SJSA1 (cell line): Measurements from ENCODE around the gene TBXT. TPM values are rescaled to one million over a fixed set of nuclear protein-coding genes. Genes with fewer than 3 reads are reported as not detected.

Experiments
- DNase-seq, 2 experiments: peaks; one replicate each; pipeline ENCODE4 v3.0.0-alpha.2; 2015 to 2020; ENCODE audit warnings: low spot score in 2 of 2, low read depth in 1 of 2
- H3K27ac ChIP-seq: fragments of 250-450 bp; sonication (Bioruptor Pico); 2 replicates; pipeline ENCODE4 v1.5.1; 2020; ENCODE audit warnings: mild to moderate bottlenecking, moderate library complexity
- H3K27me3 ChIP-seq: fragments of 250-450 bp; sonication (Bioruptor Pico); replicated peaks from 2 replicates; pipeline ENCODE4 v1.5.1; 2020; ENCODE audit warnings: mild to moderate bottlenecking, moderate library complexity
- H3K36me3 ChIP-seq: fragments of 250-450 bp; sonication (Bioruptor Pico); 2 replicates; pipeline ENCODE4 v1.5.1; 2020; ENCODE audit warnings: mild to moderate bottlenecking
- H3K4me1 ChIP-seq: fragments of 250-450 bp; sonication (Bioruptor Pico); replicated peaks from 2 replicates; pipeline ENCODE4 v1.6.1; 2021; ENCODE audit warnings: mild to moderate bottlenecking
- H3K4me3 ChIP-seq: fragments of 250-450 bp; sonication (Bioruptor Pico); 2 replicates; pipeline ENCODE4 v1.5.1; 2020; ENCODE audit warnings: mild to moderate bottlenecking
- H3K9me3 ChIP-seq: fragments of 250-450 bp; sonication (Bioruptor Pico); replicated peaks from 2 replicates; pipeline ENCODE4 v1.5.1; 2020; ENCODE audit warnings: mild to moderate bottlenecking
- total RNA-seq: library from RNA; depleted of rRNA; stranded (reverse); fragments of >200 nt; shearing (Covaris generic); gene quantifications from 2 replicates; pipeline ENCODE4 v1.2.3, GENCODE V29; 2014; rRNA removed

Gene TBXT, protein sequence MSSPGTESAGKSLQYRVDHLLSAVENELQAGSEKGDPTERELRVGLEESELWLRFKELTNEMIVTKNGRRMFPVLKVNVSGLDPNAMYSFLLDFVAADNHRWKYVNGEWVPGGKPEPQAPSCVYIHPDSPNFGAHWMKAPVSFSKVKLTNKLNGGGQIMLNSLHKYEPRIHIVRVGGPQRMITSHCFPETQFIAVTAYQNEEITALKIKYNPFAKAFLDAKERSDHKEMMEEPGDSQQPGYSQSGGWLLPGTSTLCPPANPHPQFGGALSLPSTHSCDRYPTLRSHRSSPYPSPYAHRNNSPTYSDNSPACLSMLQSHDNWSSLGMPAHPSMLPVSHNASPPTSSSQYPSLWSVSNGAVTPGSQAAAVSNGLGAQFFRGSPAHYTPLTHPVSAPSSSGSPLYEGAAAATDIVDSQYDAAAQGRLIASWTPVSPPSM
- not detected in 2 replicates for total RNA-seq

DNA sequence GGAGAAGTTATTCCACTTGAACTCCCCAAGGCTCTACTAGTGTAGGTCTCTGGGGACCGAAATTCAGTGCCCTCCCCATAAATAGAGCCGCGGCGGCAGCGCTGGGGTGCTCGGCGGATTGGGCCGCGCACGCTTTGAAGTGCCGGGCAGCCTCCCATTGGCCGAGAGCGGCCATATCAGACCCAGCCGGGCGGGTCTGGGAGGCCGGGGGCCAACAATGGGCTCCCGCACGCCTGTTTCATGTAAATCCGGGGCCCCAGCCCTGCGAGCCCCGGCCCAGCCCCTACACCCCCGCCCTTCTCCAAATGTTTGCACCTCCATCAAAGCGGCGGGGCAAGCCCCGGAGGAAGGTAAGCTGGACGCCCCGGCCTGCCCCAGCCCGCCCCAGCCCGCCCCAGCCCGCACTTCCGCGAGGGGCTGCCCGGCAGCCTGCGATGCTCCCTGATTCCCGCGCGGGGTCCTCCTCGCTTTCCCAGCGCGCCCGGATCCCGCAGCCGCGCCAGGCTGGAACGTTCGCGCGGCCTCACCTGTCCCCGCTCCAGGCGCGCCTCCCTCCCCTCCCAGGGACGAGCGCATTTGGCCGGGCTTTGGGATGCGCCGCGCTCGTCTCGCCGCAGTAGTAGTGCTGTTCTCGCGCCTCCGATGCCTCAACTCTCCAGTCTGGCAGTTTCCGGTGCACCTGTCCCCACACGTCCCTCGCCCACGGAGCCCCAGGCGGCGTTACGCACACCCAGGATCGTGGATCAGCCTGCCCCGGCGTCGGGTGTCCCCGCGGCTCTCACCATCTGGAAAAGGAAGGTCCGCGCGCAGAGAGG is at the start of gene TBXT:
Gene TBXT, minus strand, starts transcription at position 51 of the 815 bp plus-strand sequence. CDS start 260 bp downstream, outside the sequence.
- no peak for DNase-seq
- H3K4me3 ChIP-seq = no peak within 1 kb of the TSS
- peaks cover 74% of the 10 kb centered on the region for H3K27me3 ChIP-seq
- H3K27ac ChIP-seq = no peak within 1 kb of the TSS
- H3K9me3 ChIP-seq = no peaks in the 10 kb centered on the region
- H3K4me1 ChIP-seq = peaks cover 8% of the 10 kb centered on the region
- H3K36me3 ChIP-seq = no peaks in the 10 kb centered on the region

DNA sequence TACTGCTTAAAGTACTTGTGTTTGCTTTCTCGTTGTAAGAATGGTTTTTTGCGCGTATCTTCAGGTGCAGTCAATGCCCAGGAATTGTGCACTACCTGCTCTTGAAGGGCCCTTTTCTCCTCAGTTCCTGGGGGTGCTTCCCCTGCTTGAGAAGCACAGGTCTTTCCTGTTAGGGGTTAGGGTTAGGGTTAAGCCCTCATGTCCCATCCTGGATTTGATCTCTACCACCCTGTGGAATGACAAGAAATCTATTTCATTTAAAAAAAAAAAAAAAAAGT is 39.6 kb upstream of the TBXT start:
- no peak for DNase-seq
- H3K4me3 ChIP-seq = no peak overlapping the region
- no peak overlapping the region for H3K27ac ChIP-seq
- no peaks in the 10 kb centered on the region for H3K27me3 ChIP-seq
- H3K4me1 ChIP-seq = no peaks in the 10 kb centered on the region
- H3K36me3 ChIP-seq = no peaks in the 10 kb centered on the region
- H3K9me3 ChIP-seq = no peaks in the 10 kb centered on the region

DNA sequence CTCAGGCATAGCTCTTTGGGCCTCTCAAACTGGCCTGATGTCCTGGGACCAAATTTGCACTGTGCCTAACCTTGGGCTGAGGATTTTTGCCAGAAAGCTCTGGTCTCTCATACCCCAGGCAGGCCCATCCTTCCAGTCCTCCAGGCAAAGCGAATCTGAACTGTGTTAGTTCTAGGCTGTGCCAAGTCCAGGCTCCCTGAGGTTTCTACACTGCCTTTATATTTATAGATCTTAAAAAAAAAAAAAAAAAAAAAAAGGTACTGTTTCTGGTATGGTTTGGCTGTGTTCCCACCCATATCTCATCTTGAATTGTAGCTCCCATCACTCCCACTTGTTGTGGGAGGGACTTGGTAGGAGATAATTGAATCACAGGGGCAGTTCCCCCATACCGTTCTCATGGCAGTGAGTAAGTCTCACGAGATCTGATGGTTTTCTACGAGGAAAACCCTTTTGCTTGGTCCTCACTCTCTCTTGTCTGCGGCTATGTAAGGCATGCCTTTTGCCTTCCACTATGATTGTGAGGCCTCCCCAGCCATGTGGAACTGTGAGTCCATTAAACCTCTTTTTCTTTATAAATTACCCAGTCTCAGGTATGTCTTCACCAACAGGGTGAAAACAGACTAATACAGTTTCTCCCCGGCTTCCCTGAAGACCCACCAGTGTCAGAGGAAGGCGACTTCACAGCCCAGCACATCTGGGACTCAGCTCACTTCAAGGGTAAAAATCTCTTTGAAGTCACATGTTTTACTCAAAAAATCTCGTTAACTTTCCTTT is 39.0 kb upstream of the TBXT start:
- no peak overlapping the region for H3K4me3 ChIP-seq
- H3K9me3 ChIP-seq = no peaks in the 10 kb centered on the region
- H3K36me3 ChIP-seq = no peaks in the 10 kb centered on the region
- DNase-seq = no peak
- no peaks in the 10 kb centered on the region for H3K4me1 ChIP-seq
- no peak overlapping the region for H3K27ac ChIP-seq
- H3K27me3 ChIP-seq = no peaks in the 10 kb centered on the region

DNA sequence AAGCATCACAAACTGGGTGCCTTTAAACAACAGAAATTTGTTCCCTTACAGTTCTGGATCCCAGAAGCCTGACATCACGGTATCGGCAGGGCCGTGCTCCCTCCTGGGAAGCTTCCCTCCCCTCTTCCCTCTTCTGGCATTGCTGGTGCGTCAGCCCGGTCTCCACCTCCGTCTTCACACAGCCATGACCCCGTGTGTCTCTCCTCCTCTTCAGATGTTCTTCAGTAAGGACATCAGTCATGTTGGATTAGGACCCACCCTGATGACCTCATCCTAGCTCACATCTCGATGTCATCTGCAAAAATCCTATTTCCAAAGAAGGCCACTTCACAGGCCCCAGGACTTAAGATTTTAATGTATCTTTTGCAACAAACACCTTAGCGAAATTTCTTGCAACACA is 38.4 kb upstream of the TBXT start:
- H3K9me3 ChIP-seq = no peaks in the 10 kb centered on the region
- DNase-seq = no peak
- no peaks in the 10 kb centered on the region for H3K4me1 ChIP-seq
- no peak overlapping the region for H3K27ac ChIP-seq
- H3K27me3 ChIP-seq = no peaks in the 10 kb centered on the region
- no peak overlapping the region for H3K4me3 ChIP-seq
- H3K36me3 ChIP-seq = no peaks in the 10 kb centered on the region

DNA sequence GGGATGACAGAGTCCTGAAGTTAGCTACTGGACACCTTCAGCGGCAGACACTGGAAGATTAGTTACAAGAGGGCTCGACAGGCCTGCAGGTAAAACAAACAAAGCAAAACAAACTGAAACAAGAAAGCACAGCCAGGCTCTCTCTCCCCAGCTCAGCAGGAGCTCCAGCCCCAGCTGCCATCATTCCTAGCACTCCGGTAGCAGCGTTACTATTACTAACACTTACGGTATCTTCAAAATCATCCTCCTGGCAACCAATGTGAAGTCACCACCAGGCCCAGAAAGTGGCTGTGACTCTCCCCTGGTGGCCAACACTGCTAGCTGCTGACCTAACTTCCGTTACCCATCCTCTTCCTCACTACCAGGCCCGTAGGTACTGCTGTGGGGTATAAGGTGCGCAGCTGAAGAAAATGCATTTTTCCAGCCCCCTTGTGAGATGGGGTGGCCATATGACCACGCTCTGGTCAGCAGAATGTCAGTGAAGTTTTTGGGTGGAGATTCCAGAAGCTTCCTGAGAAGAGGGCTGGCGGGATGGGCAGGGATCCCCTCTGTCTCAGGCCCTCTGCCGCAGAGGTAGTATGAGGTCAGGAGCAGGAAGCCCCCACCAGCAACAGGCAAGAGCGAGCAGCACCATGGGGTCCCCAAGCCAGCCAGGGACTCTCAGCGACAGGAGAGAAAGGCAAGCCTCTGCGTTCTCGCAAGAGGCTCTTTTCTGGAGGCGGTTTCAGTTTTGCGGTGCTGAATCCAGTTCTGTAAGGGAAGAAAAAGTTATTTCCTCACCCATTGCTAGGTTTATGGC is 37.4 kb upstream of the TBXT start:
- no peak overlapping the region for H3K27ac ChIP-seq
- DNase-seq = no peak

DNA sequence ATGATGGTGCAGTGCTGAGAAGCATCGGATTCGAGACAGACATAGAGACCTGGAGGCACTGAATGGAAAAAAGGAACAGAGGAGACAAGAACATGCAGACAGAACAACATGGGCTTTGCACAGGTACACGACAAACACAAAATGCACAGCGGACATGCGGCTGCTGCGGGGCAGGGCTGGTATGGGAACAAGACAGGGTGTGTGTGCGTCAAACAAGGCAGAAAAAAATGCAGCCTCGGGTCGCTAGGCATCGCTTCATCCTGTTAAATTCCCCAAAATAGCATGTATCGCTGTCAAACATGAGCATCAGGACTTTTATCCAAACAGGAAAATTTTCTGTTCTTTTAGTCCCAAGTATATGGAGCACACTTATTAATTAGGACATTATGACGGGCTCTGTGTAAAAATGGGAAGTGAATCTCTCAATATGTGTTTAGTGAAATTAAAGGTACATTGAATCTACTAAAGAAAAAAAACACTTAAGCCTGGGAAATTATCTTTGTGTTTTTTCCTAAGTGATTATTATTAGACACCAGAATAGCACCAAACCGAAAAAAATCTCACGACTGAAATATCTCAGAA is 36.1 kb upstream of the TBXT start:
- Histone ChIP-seq H3K27ac (no peak overlapping the region), H3K4me1 (no peaks in the 10 kb centered on the region), H3K4me3 (no peak overlapping the region), H3K27me3 (no peaks in the 10 kb centered on the region), H3K9me3 (no peaks in the 10 kb centered on the region), H3K36me3 (no peaks in the 10 kb centered on the region)
- DNase-seq = no peak

More for the DNA sequence above, 37.4 kb upstream of the TBXT start:
- no peak overlapping the region for H3K4me3 ChIP-seq
- no peaks in the 10 kb centered on the region for H3K36me3 ChIP-seq
- no peaks in the 10 kb centered on the region for H3K9me3 ChIP-seq
- no peaks in the 10 kb centered on the region for H3K4me1 ChIP-seq
- H3K27me3 ChIP-seq = no peaks in the 10 kb centered on the region

DNA sequence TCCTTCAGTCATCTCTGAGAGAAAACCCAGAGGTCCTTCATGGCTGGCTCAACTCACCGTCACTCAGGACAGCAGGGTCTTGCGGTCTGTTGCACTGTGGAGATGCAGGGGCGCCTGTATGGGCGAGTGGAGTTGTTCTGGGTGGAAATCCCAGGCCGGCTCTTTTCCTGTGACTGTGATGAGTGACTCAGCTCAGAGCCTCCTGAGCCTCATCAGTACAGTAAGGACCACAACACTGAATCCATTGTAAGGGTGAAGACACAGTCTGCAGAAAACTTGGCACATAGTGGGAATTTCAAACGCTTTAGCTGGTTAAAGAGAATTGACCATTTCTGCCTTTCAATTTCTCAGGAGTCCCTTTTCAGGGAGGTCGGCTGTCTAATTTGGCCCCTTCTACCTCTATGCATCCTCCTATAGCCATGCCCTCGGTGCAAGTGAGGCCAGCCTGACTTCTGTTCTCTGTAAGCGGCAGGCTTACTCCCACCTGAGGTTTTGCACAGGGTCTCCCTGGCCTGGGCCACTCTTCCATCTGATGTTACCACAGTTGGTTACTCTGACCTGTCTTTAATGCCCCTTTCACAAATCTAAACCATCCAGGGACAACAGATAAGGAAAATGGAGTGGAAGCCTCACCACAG is 35.5 kb upstream of the TBXT start:
- no peak for DNase-seq
- H3K4me3 ChIP-seq = no peak overlapping the region
- H3K36me3 ChIP-seq = no peaks in the 10 kb centered on the region
- H3K27me3 ChIP-seq = no peaks in the 10 kb centered on the region
- no peak overlapping the region for H3K27ac ChIP-seq
- H3K4me1 ChIP-seq = no peaks in the 10 kb centered on the region
- H3K9me3 ChIP-seq = no peaks in the 10 kb centered on the region

DNA sequence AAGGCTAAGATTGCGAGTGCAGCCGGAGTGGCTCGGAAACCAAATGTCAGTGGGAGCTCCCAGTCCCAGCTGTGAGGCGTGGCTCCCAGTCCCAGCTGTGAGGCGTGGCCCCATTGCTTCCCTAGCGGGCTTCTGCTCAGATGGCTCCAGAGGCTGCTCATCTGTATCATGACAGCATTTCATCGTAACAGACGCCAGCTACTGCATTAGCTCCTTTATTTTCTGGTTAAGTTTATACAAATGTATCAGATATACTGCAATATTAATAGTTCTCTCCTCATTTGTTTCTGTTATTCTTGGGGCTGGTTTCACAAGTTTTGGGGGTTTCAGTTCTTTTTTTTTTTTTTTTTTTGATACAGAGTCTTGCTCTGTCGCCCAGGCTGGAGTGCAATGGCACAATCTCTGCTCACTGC is 34.7 kb upstream of the TBXT start:
- Histone ChIP-seq H3K4me1 (no peaks in the 10 kb centered on the region), H3K9me3 (no peaks in the 10 kb centered on the region), H3K4me3 (no peak overlapping the region), H3K36me3 (no peaks in the 10 kb centered on the region), H3K27ac (no peak overlapping the region), H3K27me3 (0 out of 2 replicates have a peak, but pooled peaks cover under 1% of the 10 kb centered on the region)
- DNase-seq = no peak

DNA sequence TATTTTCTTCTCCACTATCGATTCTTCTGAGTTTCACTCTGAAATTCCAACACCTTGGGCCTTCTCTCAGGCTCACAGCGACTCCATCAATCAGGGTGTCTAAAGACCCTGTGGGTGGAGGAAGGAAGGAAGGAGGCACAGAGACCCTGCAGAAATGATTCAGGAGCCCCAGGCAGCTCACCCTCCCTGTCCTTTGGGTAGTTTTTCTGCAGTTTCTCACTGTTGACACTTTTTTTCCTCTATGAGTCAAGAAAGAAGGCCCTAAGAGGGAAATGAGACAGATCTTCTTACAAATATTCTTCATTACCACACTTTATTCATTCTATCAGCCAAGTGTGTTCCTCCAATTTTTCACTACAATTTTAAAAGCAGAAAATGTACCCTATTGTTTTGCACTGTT is 34.2 kb upstream of the TBXT start:
- H3K27ac ChIP-seq = no peak overlapping the region
- H3K4me1 ChIP-seq = no peaks in the 10 kb centered on the region
- H3K27me3 ChIP-seq = 0 out of 2 replicates have a peak, but pooled peaks cover 3% of the 10 kb centered on the region
- H3K36me3 ChIP-seq = no peaks in the 10 kb centered on the region
- no peaks in the 10 kb centered on the region for H3K9me3 ChIP-seq
- DNase-seq = no peak
- H3K4me3 ChIP-seq = no peak overlapping the region

DNA sequence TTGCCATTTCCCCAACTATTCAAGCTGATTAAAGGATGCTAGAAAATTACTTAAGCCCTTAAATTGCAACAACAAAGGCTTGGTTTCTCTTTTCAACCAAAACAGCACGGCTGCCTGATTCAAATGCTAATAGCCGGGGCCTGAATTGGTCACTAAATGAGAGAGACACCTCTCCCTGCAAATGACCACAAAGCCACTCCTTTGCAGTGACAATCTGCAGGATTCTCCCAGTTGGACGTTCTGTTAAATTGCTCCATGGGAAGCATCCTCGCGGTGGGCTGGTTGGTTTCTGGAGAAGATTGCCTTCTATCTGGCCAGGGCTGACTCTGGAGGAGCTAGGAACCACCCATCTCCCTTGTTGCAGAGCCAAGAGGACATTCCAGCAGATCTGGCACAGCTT is 29.7 kb upstream of the TBXT start:
- no peak overlapping the region for H3K4me3 ChIP-seq
- DNase-seq = no peak
- H3K4me1 ChIP-seq = no peaks in the 10 kb centered on the region

DNA sequence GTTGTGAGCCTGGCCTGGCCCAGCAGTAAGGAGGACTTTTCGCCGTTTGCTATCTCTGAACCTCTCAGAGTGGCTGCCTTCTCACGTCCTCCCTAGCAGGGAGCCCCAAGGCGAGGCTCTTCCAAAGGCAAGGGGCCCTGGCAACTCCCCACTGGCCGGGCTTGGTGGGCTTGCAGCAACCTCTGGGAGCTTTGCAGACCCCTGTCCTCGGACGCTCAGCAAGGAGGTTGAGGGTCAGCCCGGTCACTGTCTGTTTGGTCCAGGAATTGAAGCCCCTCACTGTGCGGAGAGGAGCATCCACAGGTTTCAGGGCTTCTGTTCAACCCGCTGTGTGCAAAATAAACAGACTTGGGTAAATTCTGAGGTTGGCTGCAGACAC is 28.2 kb upstream of the TBXT start:
- no peak overlapping the region for H3K4me3 ChIP-seq
- H3K27ac ChIP-seq = no peak overlapping the region
- 0 out of 2 replicates have a peak, but pooled peaks cover 6% of the 10 kb centered on the region for H3K27me3 ChIP-seq
- H3K36me3 ChIP-seq = no peaks in the 10 kb centered on the region
- no peak for DNase-seq
- H3K4me1 ChIP-seq = no peaks in the 10 kb centered on the region
- H3K9me3 ChIP-seq = no peaks in the 10 kb centered on the region

More for the DNA sequence above, 29.7 kb upstream of the TBXT start:
- Histone ChIP-seq H3K27ac (no peak overlapping the region), H3K36me3 (no peaks in the 10 kb centered on the region), H3K27me3 (0 out of 2 replicates have a peak, but pooled peaks cover 6% of the 10 kb centered on the region), H3K9me3 (no peaks in the 10 kb centered on the region)

DNA sequence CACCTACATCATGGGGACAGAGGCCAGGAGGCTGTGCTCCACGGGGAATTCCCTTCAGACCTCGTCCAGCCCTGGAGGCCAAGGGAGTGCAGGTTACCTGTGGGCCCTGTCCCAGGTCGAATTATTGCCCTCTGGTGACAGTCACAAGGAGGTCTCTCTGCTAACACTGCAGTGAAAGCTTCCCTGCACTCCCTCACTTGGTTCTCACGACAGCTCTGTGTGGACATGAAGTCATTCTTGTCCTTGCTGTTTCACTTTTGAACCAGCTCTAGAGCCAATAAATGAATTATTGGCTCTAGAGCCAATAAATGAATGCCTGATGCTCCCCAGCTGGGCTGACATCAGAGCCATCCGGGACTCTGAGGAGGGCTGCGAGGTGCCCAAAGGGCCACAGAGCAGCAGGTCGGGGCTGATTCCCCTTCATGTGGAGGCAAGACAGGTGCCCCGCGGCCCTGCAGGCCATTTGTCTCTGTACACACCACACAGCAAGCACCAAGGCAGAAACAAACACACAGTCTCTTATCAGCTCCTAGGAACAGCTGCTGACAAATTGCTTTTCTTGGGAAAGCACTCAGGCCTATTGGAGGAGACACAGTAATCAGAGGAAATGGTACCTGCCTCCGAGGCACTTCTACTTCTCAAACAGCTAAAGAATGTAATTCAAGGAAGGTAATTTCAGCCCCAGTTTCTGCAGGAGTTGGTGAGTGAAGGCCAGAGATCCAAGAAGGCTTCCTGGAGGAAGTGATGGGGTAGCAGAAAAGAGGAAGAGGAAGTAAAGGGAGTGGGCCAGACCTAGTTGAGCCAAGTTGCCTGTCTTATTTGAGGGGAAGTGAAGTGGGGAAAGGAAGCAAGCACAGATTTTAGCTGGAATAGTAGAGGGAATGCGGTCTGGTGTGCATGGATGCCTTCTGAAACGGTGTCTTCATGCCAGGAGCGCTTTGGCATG is 27.5 kb upstream of the TBXT start:
- H3K27ac ChIP-seq = no peak overlapping the region
- H3K36me3 ChIP-seq = no peaks in the 10 kb centered on the region
- no peak for DNase-seq
- H3K4me3 ChIP-seq = no peak overlapping the region
- no peaks in the 10 kb centered on the region for H3K9me3 ChIP-seq
- no peaks in the 10 kb centered on the region for H3K4me1 ChIP-seq
- H3K27me3 ChIP-seq = 0 out of 2 replicates have a peak, but pooled peaks cover 6% of the 10 kb centered on the region
